Activated CD4-positive, alpha-beta T cell treated with anti-CD3 and anti-CD28 coated beads, Interleukin-2, amount 10 ng/mL, durations not matched to agents 7 days and 5 days (primary cell): Measurements from ENCODE around the gene CUTA. TPM values are rescaled to one million over a fixed set of nuclear protein-coding genes. Genes with fewer than 3 reads are reported as not detected.
A peak's percentile ranks its signal among the peaks of the same experiment; 100 is the strongest.

Source experiments
- CTCF ChIA-PET: fragments of 350-600 bp; sonication (Branson Sonifier 250); formaldehyde crosslinking; loops from one replicate; lab custom pipeline; 2021; ENCODE audit warnings: antibody characterized with exemption; lab: Charles Lee
- POLR2A ChIA-PET: fragments of 350-600 bp; sonication (Branson Sonifier 250); formaldehyde crosslinking; loops from one replicate; lab custom pipeline; 2021; ENCODE audit warnings: antibody characterized with exemption; lab: Charles Lee
- DNase-seq: peaks from one replicate; pipeline ENCODE4 v3.0.0-alpha.2; 2020
- H3K27ac Mint-ChIP-seq: one replicate; pipeline ENCODE4 v1.8.0; 2021; ENCODE audit warnings: mild to moderate bottlenecking, moderate library complexity, mixed read lengths
- H3K27me3 Mint-ChIP-seq: one replicate; pipeline ENCODE4 v1.8.0; 2021; ENCODE audit warnings: mixed read lengths
- H3K36me3 Mint-ChIP-seq: one replicate; pipeline ENCODE4 v1.8.0; 2021; ENCODE audit warnings: low read depth, mixed read lengths
- H3K4me1 Mint-ChIP-seq: one replicate; pipeline ENCODE4 v1.8.0; 2021; ENCODE audit warnings: mixed read lengths
- H3K4me3 Mint-ChIP-seq: one replicate; pipeline ENCODE4 v1.8.0; 2021; ENCODE audit warnings: mild to moderate bottlenecking, moderate library complexity, mixed read lengths
- H3K9me3 Mint-ChIP-seq: one replicate; pipeline ENCODE4 v1.8.0; 2021; ENCODE audit warnings: mixed read lengths
- total RNA-seq, 2 experiments: library from RNA; stranded (reverse); gene quantifications; one replicate each; pipeline ENCODE4 v1.2.3, GENCODE V29; 2021

CUTA gene
- total RNA-seq = 100 to 1,000 TPM; 191 to 207 TPM

GRCh38 chr6:33417903-33418689 lies at the start of gene CUTA:
Gene CUTA, minus strand, starts transcription at chr6:33418107. Its CDS starts 107 bp downstream, at chr6:33418000.
- peak within 1 kb of the TSS; percentile 95 for H3K4me3 Mint-ChIP-seq
- peaks cover 26% of the 10 kb centered on the region for H3K36me3 Mint-ChIP-seq
- H3K27ac Mint-ChIP-seq = peak within 1 kb of the TSS; percentile 97
- H3K9me3 Mint-ChIP-seq = no peaks in the 10 kb centered on the region
- H3K27me3 Mint-ChIP-seq = peaks cover 3% of the 10 kb centered on the region
- ChIA-PET CTCF (interaction anchor here (0.7 to 3.9 kb wide), 8 partner anchors 8 to 282 kb away, joined by 3 to 28 read pairs (median 4); partner anchors contain the start of genes RPS18 and VPS52), POLR2A (no interaction called here)
- peak; percentile 100 for DNase-seq
- H3K4me1 Mint-ChIP-seq = peaks cover 71% of the 10 kb centered on the region

DNA sequence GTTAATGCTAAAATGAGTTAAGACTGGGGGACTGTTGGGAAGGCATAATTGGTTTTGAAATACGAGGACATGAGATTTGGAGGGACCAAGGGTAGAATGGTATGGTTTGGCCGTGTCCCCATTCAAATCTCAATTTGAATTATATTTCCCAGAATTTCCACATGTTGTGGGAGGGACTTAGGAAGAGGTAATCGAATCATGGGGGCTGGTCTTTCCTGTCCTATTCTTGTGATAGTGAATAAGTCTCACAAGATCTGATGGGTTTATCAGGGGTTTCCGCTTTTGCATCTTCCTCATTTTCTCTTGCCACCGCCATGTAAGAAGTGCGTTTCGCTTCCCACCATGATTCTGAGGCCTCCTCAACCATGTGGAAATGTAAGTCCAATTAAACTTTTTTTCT lies 49.2 kb upstream of the CUTA start:
- H3K27ac Mint-ChIP-seq = no peak overlapping the region
- no peaks in the 10 kb centered on the region for H3K9me3 Mint-ChIP-seq
- ChIA-PET POLR2A (no interaction called here), CTCF (interaction anchor here (0.5 kb wide), 1 partner anchor 1141 kb away, joined by 3 read pairs; no protein-coding TSS in a partner anchor)
- DNase-seq = no peak
- H3K4me3 Mint-ChIP-seq = no peak overlapping the region
- no peaks in the 10 kb centered on the region for H3K4me1 Mint-ChIP-seq
- no peaks in the 10 kb centered on the region for H3K36me3 Mint-ChIP-seq
- peaks cover 10% of the 10 kb centered on the region for H3K27me3 Mint-ChIP-seq

DNA sequence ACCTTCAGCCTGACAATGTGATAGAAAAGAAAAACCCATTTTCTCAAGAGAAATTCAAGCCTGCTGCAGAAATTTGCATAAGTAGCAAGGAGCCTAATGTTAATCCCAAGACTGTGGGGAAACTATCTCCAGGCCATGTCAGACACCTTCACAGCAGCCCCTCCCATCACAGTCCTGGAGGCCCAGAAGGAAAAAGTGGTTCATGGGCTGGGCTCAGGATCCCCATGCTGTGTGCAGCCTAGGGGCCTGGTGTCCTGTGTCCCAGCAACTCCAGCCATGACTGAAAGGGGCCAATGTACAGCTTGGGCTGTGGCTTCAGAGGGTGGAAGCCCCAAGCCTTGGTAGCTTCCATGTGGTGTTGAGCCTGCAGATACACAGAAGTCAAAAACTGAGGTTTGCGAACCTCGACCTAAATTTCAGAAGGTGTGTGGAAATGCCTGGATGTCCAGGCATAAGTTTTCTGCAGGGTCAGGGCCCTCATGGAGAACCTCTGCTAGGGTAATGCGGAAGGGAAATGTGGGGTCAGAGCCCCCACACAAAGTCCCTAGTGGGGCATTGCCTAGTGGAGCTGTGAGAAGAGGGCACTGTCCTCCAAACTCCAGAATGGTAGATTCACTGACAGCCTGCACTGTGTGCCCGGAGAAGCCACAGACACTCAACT lies 48.3 kb upstream of the CUTA start:
- DNase-seq = no peak
- Mint-ChIP-seq H3K27me3 (peaks cover 10% of the 10 kb centered on the region), H3K27ac (no peak overlapping the region), H3K4me1 (no peaks in the 10 kb centered on the region), H3K36me3 (no peaks in the 10 kb centered on the region), H3K9me3 (no peaks in the 10 kb centered on the region), H3K4me3 (no peak overlapping the region)
- POLR2A ChIA-PET = no interaction called here
- CTCF ChIA-PET = no interaction called here

DNA sequence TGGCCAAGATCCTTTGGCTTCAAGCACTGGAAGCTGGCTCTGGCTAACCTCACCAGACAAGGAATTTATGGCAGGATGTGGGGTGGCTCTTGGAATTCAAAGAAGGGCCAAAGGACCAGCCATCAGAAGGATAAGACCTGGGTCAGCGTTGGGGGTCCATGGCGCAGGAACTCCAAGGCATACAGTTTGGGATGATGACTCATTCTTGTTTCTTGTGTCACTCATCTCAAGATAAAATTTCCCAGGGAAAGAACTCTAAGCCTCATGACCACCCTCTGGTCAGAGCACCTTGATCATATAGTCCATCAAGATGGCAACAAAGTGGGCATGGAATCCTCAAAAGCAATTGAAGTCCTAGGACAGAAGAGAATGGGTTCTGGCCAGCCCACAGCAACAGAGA lies 41.3 kb upstream of the CUTA start:
- no peak overlapping the region for H3K4me3 Mint-ChIP-seq
- H3K27ac Mint-ChIP-seq = no peak overlapping the region
- H3K27me3 Mint-ChIP-seq = peaks cover 5% of the 10 kb centered on the region
- ChIA-PET POLR2A (no interaction called here), CTCF (interaction anchor here (0.6 kb wide), 1 partner anchor 186 kb away, joined by 3 read pairs; no protein-coding TSS in a partner anchor)
- H3K36me3 Mint-ChIP-seq = peaks cover 17% of the 10 kb centered on the region
- no peak for DNase-seq
- no peaks in the 10 kb centered on the region for H3K9me3 Mint-ChIP-seq
- peaks cover 13% of the 10 kb centered on the region for H3K4me1 Mint-ChIP-seq

- POLR2A ChIA-PET = no interaction called here
- Mint-ChIP-seq H3K9me3 (no peaks in the 10 kb centered on the region), H3K4me1 (peaks cover 14% of the 10 kb centered on the region), H3K27me3 (peaks cover 4% of the 10 kb centered on the region), H3K36me3 (peaks cover 17% of the 10 kb centered on the region), H3K4me3 (no peak overlapping the region), H3K27ac (no peak overlapping the region)
- CTCF ChIA-PET = interaction anchor here (0.5 kb wide), 1 partner anchor 15 kb away, joined by 4 read pairs; no protein-coding TSS in a partner anchor
- DNase-seq = no peak
These were observed 40.8 kb upstream of the CUTA start for GRCh38 chr6:33458676-33459075.

GRCh38 chr6:33456156-33456555 lies 38.2 kb upstream of the CUTA start:
- Mint-ChIP-seq H3K27ac (no peak overlapping the region), H3K4me1 (peaks cover 27% of the 10 kb centered on the region), H3K27me3 (no peaks in the 10 kb centered on the region), H3K9me3 (no peaks in the 10 kb centered on the region), H3K4me3 (no peak overlapping the region), H3K36me3 (peaks cover 17% of the 10 kb centered on the region)
- POLR2A ChIA-PET = interaction anchor here (0.6 kb wide), 1 partner anchor 195 kb away, joined by 3 read pairs; no protein-coding TSS in a partner anchor
- no peak for DNase-seq
- CTCF ChIA-PET = interaction anchor here (0.9 kb wide), 1 partner anchor 34 kb away, joined by 3 read pairs; no protein-coding TSS in a partner anchor

DNA sequence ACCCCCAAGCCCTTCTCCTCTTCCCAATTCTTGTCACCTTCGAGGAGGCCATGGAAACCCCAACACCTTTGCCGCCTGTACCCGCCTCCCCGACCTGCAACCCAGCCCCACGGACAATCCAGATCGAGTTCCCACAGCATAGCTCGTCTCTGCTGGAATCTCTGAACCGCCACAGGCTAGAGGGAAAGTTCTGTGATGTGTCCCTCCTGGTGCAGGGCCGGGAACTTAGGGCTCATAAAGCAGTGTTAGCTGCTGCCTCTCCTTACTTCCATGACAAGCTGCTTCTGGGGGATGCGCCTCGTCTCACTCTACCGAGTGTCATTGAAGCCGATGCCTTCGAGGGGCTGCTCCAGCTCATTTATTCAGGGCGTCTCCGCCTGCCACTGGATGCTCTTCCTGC lies 37.1 kb upstream of the CUTA start:
- Mint-ChIP-seq H3K4me3 (peak overlapping the region; percentile 91), H3K27me3 (no peaks in the 10 kb centered on the region), H3K4me1 (peaks cover 27% of the 10 kb centered on the region), H3K36me3 (peaks cover 17% of the 10 kb centered on the region), H3K9me3 (no peaks in the 10 kb centered on the region), H3K27ac (peak overlapping the region; percentile 90)
- POLR2A ChIA-PET = interaction anchor here (0.5 to 1.0 kb wide), 2 partner anchors 14 to 79 kb away, joined by 3 to 9 read pairs; no protein-coding TSS in a partner anchor
- no peak for DNase-seq
- CTCF ChIA-PET = interaction anchor here (0.8 to 1.8 kb wide), 6 partner anchors 8 to 44 kb away, joined by 3 to 7 read pairs (median 6); no protein-coding TSS in a partner anchor

GRCh38 chr6:33454009-33454946 lies 36.4 kb upstream of the CUTA start, which contains the start of gene ZBTB9:
Gene ZBTB9, plus strand, starts transcription at chr6:33454576. Its CDS starts 525 bp downstream, at chr6:33455101.
- Mint-ChIP-seq H3K4me3 (peak within 1 kb of the TSS; percentile 91), H3K4me1 (peaks cover 27% of the 10 kb centered on the region), H3K9me3 (no peaks in the 10 kb centered on the region), H3K27ac (peak within 1 kb of the TSS; percentile 90), H3K27me3 (no peaks in the 10 kb centered on the region), H3K36me3 (peaks cover 18% of the 10 kb centered on the region)
- DNase-seq = peak; percentile 97
- ChIA-PET POLR2A (interaction anchor here (0.5 to 1.0 kb wide), 4 partner anchors 14 to 166 kb away, joined by 3 to 9 read pairs (median 4); no protein-coding TSS in a partner anchor), CTCF (interaction anchor here (0.8 to 1.8 kb wide), 10 partner anchors 7 to 315 kb away, joined by 3 to 7 read pairs (median 4); partner anchors contain the start of gene UQCC2)

- Mint-ChIP-seq H3K4me3 (peak overlapping the region; percentile 91), H3K36me3 (peaks cover 25% of the 10 kb centered on the region), H3K9me3 (no peaks in the 10 kb centered on the region), H3K27ac (peak overlapping the region; percentile 90), H3K27me3 (no peaks in the 10 kb centered on the region), H3K4me1 (peaks cover 27% of the 10 kb centered on the region)
- POLR2A ChIA-PET = interaction anchor here (0.9 kb wide), 1 partner anchor 167 kb away, joined by 3 read pairs; no protein-coding TSS in a partner anchor
- no peak for DNase-seq
- CTCF ChIA-PET = interaction anchor here (1.1 to 1.8 kb wide), 3 partner anchors 9 to 316 kb away, joined by 3 to 7 read pairs (median 7); no protein-coding TSS in a partner anchor
These were observed 35.6 kb upstream of the CUTA start for GRCh38 chr6:33453393-33454008.

DNA sequence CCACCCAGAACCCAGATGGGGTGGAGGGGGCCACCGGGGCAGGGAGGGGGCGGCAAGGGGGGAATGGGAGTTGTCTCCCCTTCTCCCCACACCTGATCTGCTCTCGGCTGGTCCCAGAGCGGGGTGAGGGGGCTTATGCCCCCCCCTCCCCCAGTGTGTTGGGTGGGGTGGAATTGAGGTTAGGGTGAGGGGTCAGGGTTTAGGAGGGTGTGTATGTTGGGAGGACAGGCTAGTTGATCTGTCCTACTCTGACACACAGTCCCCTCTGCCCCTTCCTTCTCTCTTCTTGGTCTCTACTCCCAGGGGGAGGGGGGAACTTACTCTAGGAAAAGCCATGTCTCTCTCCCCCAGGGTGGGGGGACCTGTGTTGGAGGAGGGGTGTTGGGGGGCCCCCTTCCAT lies 34.6 kb upstream of the CUTA start:
- Mint-ChIP-seq H3K27ac (peak overlapping the region; percentile 31), H3K36me3 (peaks cover 32% of the 10 kb centered on the region), H3K4me3 (no peak overlapping the region), H3K27me3 (no peaks in the 10 kb centered on the region), H3K4me1 (peaks cover 27% of the 10 kb centered on the region), H3K9me3 (no peaks in the 10 kb centered on the region)
- DNase-seq = no peak
- POLR2A ChIA-PET = no interaction called here
- CTCF ChIA-PET = no interaction called here

- Mint-ChIP-seq H3K36me3 (peaks cover 31% of the 10 kb centered on the region), H3K27ac (no peak overlapping the region), H3K9me3 (no peaks in the 10 kb centered on the region), H3K4me1 (peaks cover 27% of the 10 kb centered on the region), H3K4me3 (peak overlapping the region; percentile 14), H3K27me3 (no peaks in the 10 kb centered on the region)
- no peak for DNase-seq
- ChIA-PET POLR2A (no interaction called here), CTCF (no interaction called here)
These were observed 33.7 kb upstream of the CUTA start for GRCh38 chr6:33451606-33452005.
